Spleen (tissue), 7 donors: ENCODE data around the gene NRXN3.

Experiments
- CTCF ChIP-seq, 11 experiments: fragments of 200-600 bp in 7 of 11; fragments of 450-650 bp in 4 of 11; sonication (generic) in 4 of 11; IDR thresholded peaks in 8 of 11; conservative IDR thresholded peaks in 3 of 11; 1 replicate in 7 of 11; 2 replicates in 4 of 11; pipeline versions ENCODE4 v1.4.0 to v1.8.0; 2016 to 2021; ENCODE audit warnings: antibody characterized with exemption in 11 of 11, inconsistent platforms in 4 of 11, mild to moderate bottlenecking in 1 of 11
- POLR2A ChIP-seq, 3 donors: fragments of 450-650 bp; IDR thresholded peaks; one replicate each; pipeline ENCODE4 v1.5.1; 2017; ENCODE audit warnings: antibody characterized with exemption in 3 of 3, mild to moderate bottlenecking in 1 of 3
- POLR2AphosphoS5 ChIP-seq, 3 donors: sonication (generic); formaldehyde crosslinking; IDR thresholded peaks; one replicate each; pipeline ENCODE4 v1.5.1; 2017; ENCODE audit warnings: antibody characterized with exemption in 3 of 3
- donor health status: DM: no; HTN: no; CAD: no; lungs with moderate emphysema.
- donor health status: DM: no; HTN: no; CAD: no.
- donor health status: DM: no; HTN: no; CAD: no.

GRCh38 chr14:79783041-79783440 lies 1612.9 kb downstream of the NRXN3 start:
- TF ChIP-seq CTCF (IDR thresholded peaks at IDR 0.05 in 8 of 11, conservative IDR thresholded peaks at IDR 0.05 in 3 of 11) (no peak), POLR2A (IDR thresholded peaks at IDR 0.05) (no peak), POLR2AphosphoS5 (IDR thresholded peaks at IDR 0.05) (no peak)
